Measurements from ENCODE around the gene PCID2.

- TF ChIP-seq HDGF (IDR thresholded peaks at IDR 0.05; ENCODE audit: borderline replicate concordance) (no peak), ARNT (IDR thresholded peaks at IDR 0.05) (no peak), SP1 (IDR thresholded peaks at IDR 0.05) (no peak), ZNF384 (IDR thresholded peaks at IDR 0.05) (no peak), FOXM1 (IDR thresholded peaks at IDR 0.05; ENCODE audit: borderline replicate concordance) (no peak), ELF4 (IDR thresholded peaks at IDR 0.05) (no peak), FOXK2 (IDR thresholded peaks at IDR 0.05) (no peak)
Observed at GRCh38 chr13:113162783-113163685, 45.4 kb downstream of the PCID2 start.

All from HEK293T (cell line).